ENCODE measurements around the gene MRTFA. TPM values are rescaled to one million over a fixed set of nuclear protein-coding genes. Genes with fewer than 3 reads are reported as not detected.
"Not testable (repeated sequence)": the region's sequence is repeated elsewhere in the genome, so short reads cannot be mapped to it uniquely, and the experiment has no call there.

MRTFA gene
- total and polyA plus RNA-seq, 8 donors, result 11.1 to 706 (median 61.2) TPM

GRCh38 chr22:40560994-40561515, 75.5 kb downstream of the MRTFA start:
- TF ChIP-seq CTCF (IDR thresholded peaks at IDR 0.05) (no peak), POLR2A (IDR thresholded peaks at IDR 0.05) (no peak), POLR2AphosphoS5 (IDR thresholded peaks at IDR 0.05) (no peak), EP300 (IDR thresholded peaks at IDR 0.05) (no peak)
- Histone ChIP-seq H3K4me1 (peaks cover 0 to 27% (median 4%) of the 10 kb centered on the region in 4 donors), H3K36me3 (no peaks in the 10 kb centered on the region), H3K4me3 (no peak overlapping the region), H3K9me3 (no peaks in the 10 kb centered on the region), H3K27me3 (no peaks in the 10 kb centered on the region), H3K27ac (no peak overlapping the region)
- no peak for DNase-seq
- intact Hi-C loops (cut with DNase I; ENCODE audit: low total_unique reads), result no loop called here
- 82 to 97% (median 94%) methylated on average over 2 of the region's 2 CpGs for WGBS, 5 donors

GRCh38 chr22:40560551-40560950, 76.0 kb downstream of the MRTFA start:
- Histone ChIP-seq H3K27ac (no peak overlapping the region), H3K27me3 (no peaks in the 10 kb centered on the region), H3K9me3 (no peaks in the 10 kb centered on the region), H3K4me3 (no peak overlapping the region), H3K4me1 (peaks cover 0 to 27% (median 7%) of the 10 kb centered on the region in 4 donors), H3K36me3 (no peaks in the 10 kb centered on the region)
- 81 to 92% (median 86%) methylated on average over 3 of the region's 3 CpGs for WGBS, 5 donors
- intact Hi-C loops (cut with DNase I; ENCODE audit: low total_unique reads), result no loop called here
- DNase-seq, result no peak
- TF ChIP-seq CTCF (IDR thresholded peaks at IDR 0.05) (no peak), POLR2A (IDR thresholded peaks at IDR 0.05) (no peak), POLR2AphosphoS5 (IDR thresholded peaks at IDR 0.05) (no peak), EP300 (IDR thresholded peaks at IDR 0.05) (no peak)

GRCh38 chr22:40557972-40558371, 78.5 kb downstream of the MRTFA start:
- H3K4me1 ChIP-seq, result peaks cover 0 to 27% (median 9%) of the 10 kb centered on the region in 4 donors
- no peak for TF ChIP-seq EP300 (IDR thresholded peaks at IDR 0.05)
- TF ChIP-seq POLR2A (IDR thresholded peaks at IDR 0.05), result no peak
- TF ChIP-seq POLR2AphosphoS5 (IDR thresholded peaks at IDR 0.05), result no peak
- no peak for TF ChIP-seq CTCF (IDR thresholded peaks at IDR 0.05)
- no peaks in the 10 kb centered on the region for H3K36me3 ChIP-seq
- intact Hi-C loops (cut with DNase I; ENCODE audit: low total_unique reads), result no loop called here
- H3K9me3 ChIP-seq, result no peaks in the 10 kb centered on the region
- H3K27me3 ChIP-seq, result no peaks in the 10 kb centered on the region
- 90 to 100% (median 97%) methylated on average over 2 of the region's 2 CpGs for WGBS, 5 donors
- no peak overlapping the region for H3K27ac ChIP-seq
- DNase-seq, result no peak
- no peak overlapping the region for H3K4me3 ChIP-seq

GRCh38 chr22:40556641-40557040, 79.9 kb downstream of the MRTFA start:
- peaks cover 0 to 27% (median 9%) of the 10 kb centered on the region in 4 donors for H3K4me1 ChIP-seq
- H3K27me3 ChIP-seq, result no peaks in the 10 kb centered on the region
- no peak for TF ChIP-seq POLR2A (IDR thresholded peaks at IDR 0.05)
- TF ChIP-seq EP300 (IDR thresholded peaks at IDR 0.05), result no peak
- TF ChIP-seq CTCF (IDR thresholded peaks at IDR 0.05), result no peak
- no peak for TF ChIP-seq POLR2AphosphoS5 (IDR thresholded peaks at IDR 0.05)
- H3K4me3 ChIP-seq, result no peak overlapping the region
- no peaks in the 10 kb centered on the region for H3K9me3 ChIP-seq
- peaks cover 0 to 12% (median 8%) of the 10 kb centered on the region in 4 donors for H3K36me3 ChIP-seq
- no peak overlapping the region for H3K27ac ChIP-seq
- WGBS, 5 donors, result 76 to 87% (median 78%) methylated on average over 1 of the region's 1 CpG
- no peak for DNase-seq
- intact Hi-C loops (cut with DNase I; ENCODE audit: low total_unique reads), result no loop called here

GRCh38 chr22:40554023-40554422, 82.5 kb downstream of the MRTFA start:
- DNase-seq; intact Hi-C loops (cut with DNase I; ENCODE audit: low total_unique reads): not testable (repeated sequence)

More at GRCh38 chr22:40554023-40554422, 82.5 kb downstream of the MRTFA start:
- H3K4me3 ChIP-seq, H3K27me3 ChIP-seq, H3K27ac ChIP-seq, H3K9me3 ChIP-seq: not testable (repeated sequence)
- Histone ChIP-seq H3K4me1 (peaks cover 0 to 15% (median 5%) of the 10 kb centered on the region in 4 donors), H3K36me3 (peaks cover 0 to 28% (median 15%) of the 10 kb centered on the region in 4 donors)
- 74 to 100% (median 93%) methylated on average over 1 of the region's 1 CpG for WGBS, 5 donors
